PFSK-1 (cell line): Measurements from ENCODE around the gene CYB5D1.

Source experiments
- FOXP2 ChIP-seq: optimal IDR thresholded peaks from 2 replicates; pipeline ENCODE3; 2011; ENCODE audit warnings: borderline replicate concordance, control low read depth, inconsistent platforms; ENCODE audit not compliant: insufficient read depth; ENCODE audit errors: extremely low read length, extremely low read depth
- POLR2AphosphoS5 ChIP-seq: IDR thresholded peaks from 2 replicates; pipeline ENCODE4 v1.6.1; 2012; ENCODE audit warnings: low read depth, mild to moderate bottlenecking, control low read depth, low read length, moderate library complexity
- SIN3A ChIP-seq: IDR thresholded peaks from 2 replicates; pipeline ENCODE4 v1.6.1; 2012; ENCODE audit warnings: mild to moderate bottlenecking, low read length, moderate library complexity, borderline replicate concordance; ENCODE audit not compliant: insufficient read depth
- TAF1 ChIP-seq: IDR thresholded peaks from 2 replicates; pipeline ENCODE4 v1.6.1; 2012; ENCODE audit warnings: low read length, control low read depth, borderline replicate concordance; ENCODE audit not compliant: insufficient read depth
- TF ChIP-seq, protein P1 (sequence below), 2 experiments: IDR thresholded peaks; 2 replicates each; pipeline versions ENCODE4 v1.6.1 to v1.8.0; 2011 to 2012; ENCODE audit warnings: low read depth in 2 of 2, low read length in 2 of 2, control low read depth in 1 of 2, inconsistent platforms in 1 of 2, mild to moderate bottlenecking in 1 of 2, moderate library complexity in 1 of 2; ENCODE audit not compliant: insufficient read depth in 1 of 2

The CYB5D1 gene

GRCh38 chr17:7816926-7817642, 40.7 kb upstream of the CYB5D1 start:
- TF ChIP-seq, protein P1, sequence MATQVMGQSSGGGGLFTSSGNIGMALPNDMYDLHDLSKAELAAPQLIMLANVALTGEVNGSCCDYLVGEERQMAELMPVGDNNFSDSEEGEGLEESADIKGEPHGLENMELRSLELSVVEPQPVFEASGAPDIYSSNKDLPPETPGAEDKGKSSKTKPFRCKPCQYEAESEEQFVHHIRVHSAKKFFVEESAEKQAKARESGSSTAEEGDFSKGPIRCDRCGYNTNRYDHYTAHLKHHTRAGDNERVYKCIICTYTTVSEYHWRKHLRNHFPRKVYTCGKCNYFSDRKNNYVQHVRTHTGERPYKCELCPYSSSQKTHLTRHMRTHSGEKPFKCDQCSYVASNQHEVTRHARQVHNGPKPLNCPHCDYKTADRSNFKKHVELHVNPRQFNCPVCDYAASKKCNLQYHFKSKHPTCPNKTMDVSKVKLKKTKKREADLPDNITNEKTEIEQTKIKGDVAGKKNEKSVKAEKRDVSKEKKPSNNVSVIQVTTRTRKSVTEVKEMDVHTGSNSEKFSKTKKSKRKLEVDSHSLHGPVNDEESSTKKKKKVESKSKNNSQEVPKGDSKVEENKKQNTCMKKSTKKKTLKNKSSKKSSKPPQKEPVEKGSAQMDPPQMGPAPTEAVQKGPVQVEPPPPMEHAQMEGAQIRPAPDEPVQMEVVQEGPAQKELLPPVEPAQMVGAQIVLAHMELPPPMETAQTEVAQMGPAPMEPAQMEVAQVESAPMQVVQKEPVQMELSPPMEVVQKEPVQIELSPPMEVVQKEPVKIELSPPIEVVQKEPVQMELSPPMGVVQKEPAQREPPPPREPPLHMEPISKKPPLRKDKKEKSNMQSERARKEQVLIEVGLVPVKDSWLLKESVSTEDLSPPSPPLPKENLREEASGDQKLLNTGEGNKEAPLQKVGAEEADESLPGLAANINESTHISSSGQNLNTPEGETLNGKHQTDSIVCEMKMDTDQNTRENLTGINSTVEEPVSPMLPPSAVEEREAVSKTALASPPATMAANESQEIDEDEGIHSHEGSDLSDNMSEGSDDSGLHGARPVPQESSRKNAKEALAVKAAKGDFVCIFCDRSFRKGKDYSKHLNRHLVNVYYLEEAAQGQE (IDR thresholded peaks at IDR 0.05; ENCODE audit: insufficient read depth in 1 of 2, low read depth in 2 of 2, low read length in 2 of 2): no peak
- TF ChIP-seq TAF1 (no peak), SIN3A (no peak), POLR2AphosphoS5 (no peak), FOXP2 (no peak)

DNA sequence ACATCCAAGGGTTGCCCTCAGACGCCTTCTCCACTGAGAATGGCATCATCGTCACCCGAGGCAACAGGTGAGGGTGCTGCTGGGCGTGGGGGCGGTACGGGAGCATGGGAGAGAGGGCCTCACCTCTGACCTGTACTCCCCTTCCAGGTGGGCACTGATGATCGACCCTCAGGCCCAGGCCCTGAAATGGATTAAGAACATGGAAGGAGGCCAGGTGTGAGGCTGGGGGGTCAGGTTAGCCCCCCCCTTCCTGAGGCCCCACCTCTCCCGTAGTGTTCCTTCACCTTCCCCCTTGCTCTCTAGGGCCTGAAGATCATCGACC, 40.2 kb upstream of the CYB5D1 start:
- TF ChIP-seq, protein P1 (IDR thresholded peaks at IDR 0.05; ENCODE audit: insufficient read depth in 1 of 2, low read depth in 2 of 2, low read length in 2 of 2): no peak
- TF ChIP-seq SIN3A (no peak), POLR2AphosphoS5 (no peak), FOXP2 (no peak), TAF1 (no peak)

DNA sequence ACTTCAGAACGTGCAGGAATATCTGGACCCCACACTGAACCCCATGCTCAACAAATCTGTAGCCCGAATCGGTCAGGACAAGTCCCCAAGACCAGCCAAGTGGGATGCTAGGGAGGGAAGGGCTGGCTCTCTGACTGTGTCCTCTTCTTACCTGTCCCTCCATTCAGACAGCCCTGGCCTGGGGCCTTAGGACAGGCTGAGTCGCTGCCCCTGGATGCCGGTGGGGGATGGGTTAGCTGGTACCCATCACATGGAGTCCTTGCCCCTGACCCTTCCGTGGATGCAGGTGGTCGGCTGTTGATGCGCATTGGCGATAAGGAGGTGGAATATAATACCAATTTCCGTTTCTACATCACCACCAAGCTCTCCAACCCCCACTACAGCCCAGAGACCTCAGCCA, 39.8 kb upstream of the CYB5D1 start:
- TF ChIP-seq POLR2AphosphoS5 (no peak), SIN3A (no peak), TAF1 (no peak), FOXP2 (no peak)
- TF ChIP-seq, protein P1 (IDR thresholded peaks at IDR 0.05; ENCODE audit: insufficient read depth in 1 of 2, low read depth in 2 of 2, low read length in 2 of 2): no peak

DNA sequence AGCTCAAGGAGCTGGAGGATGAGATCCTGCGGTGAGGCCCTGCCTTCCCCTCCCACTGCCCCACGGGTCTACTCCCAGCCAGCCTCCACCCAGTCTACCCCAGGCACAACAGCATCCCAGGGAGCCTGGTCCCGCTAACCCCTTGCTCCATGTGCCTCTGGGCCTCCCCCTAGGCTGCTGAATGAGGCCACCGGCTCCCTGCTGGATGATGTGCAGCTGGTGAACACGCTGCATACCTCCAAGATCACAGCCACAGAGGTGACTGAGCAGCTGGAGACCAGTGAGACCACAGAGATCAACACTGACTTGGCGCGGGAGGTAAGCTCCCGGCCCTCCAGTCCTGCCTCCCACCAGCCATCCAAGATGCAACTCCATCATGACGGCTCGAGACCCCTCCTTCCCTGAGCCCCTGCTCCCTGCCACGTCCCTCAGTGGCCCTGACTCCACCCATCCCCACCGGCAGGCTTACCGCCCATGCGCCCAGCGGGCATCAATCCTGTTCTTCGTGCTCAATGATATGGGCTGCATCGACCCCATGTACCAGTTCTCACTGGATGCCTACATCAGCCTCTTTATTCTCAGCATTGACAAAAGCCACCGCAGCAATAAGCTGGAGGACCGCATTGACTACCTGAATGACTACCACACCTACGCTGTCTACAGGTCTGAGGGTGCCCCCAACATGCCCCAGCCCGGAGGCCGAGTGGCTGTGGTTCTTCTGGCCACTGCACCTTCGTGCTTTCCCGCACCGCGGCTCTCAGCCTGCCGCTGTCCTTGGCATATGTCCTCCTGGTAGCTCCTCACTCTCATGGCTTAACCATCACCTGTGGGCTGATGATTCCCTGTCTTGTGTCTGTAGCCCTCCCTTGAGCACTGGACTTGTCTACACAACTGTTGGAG, 38.8 kb upstream of the CYB5D1 start:
- no peak for TF ChIP-seq POLR2AphosphoS5

DNA sequence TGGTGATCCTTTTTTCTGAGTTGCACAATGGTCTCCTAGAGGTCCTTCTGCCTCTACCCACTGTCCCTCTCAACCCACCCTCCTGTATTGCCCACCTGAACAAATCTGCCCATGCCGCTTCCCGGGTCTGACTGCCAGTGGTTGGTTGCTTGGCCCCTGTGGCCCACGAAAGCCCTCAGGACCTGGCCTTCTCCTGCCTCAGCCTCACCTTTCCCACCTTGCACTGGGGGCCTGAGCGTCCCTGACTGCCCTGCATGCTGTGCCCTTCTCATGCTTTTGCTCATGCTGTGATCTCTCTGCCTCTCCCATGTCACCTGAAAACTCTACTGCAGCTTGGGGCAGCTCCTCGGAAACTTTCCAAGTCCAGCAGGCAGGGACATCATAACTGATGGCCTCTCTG, 37.6 kb upstream of the CYB5D1 start:
- TF ChIP-seq POLR2AphosphoS5 (no peak), TAF1 (no peak)

DNA sequence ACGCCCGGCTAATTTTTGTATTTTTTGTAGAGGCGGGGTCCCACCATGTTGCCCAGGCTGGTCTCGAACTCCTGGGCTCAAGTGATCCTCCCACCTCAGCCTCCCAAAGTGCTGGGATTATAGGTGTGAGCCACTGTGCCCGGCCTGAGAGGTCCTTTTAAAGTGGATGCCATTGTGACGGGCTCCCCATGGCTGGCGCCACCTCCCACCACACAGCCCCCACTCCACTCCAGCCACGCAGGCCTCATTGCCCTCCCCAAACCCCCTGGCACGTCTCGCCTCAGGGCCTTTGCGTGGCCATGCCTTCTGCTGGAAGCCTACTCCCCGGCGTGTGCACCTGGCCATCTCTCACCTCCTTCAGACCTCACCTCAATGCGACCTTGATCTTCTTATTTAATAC, 35.7 kb upstream of the CYB5D1 start:
- TF ChIP-seq, protein P1 (IDR thresholded peaks at IDR 0.05; ENCODE audit: insufficient read depth in 1 of 2, low read depth in 2 of 2, low read length in 2 of 2): no peak
- no peak for TF ChIP-seq SIN3A
- no peak for TF ChIP-seq FOXP2
- no peak for TF ChIP-seq POLR2AphosphoS5
- TF ChIP-seq TAF1: no peak
